HG03139 (cell line): ENCODE measurements around the gene HDGF.

Experiments used
- ATAC-seq: cut with Tn5 transposase; IDR thresholded peaks from one replicate; pipeline ENCODE4 v1.9.1; 2021; ENCODE audit not compliant: unreplicated experiment

The HDGF gene

DNA sequence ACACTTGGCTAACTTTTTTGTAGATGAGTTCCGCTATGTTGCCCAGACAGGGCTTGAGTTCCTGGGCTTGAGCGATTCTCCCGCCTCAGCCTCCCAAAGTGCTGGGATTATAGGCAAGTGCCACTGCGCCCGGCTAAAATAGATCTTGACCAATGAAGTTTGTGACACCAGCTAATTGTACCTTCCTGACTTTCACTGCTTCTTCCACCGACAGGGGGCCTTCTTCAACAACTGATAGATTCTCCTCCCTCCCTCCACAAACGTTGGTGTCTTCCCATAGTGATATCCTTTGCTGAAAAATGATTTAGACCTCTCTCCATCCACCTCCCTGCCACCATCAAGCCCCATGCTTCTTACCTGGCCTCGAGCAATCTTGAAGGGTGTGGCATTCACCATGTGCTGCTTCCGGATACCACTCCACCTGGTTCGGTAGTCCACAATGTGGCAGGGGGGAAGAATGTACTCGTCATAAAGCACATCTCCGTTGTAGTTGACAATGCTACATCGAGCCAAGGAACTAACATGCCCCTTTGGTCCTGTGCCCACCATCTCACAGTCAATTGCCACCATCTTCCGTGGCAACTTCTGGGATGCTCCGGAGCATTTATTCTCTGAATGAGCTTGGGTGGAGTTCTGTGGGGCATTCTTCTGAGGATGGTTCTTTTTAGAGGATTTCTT lies 24.8 kb downstream of the HDGF start:
- no peak for ATAC-seq

GRCh38 chr1:156725683-156726280 lies 25.7 kb downstream of the HDGF start:
- ATAC-seq: peak; percentile 34

DNA sequence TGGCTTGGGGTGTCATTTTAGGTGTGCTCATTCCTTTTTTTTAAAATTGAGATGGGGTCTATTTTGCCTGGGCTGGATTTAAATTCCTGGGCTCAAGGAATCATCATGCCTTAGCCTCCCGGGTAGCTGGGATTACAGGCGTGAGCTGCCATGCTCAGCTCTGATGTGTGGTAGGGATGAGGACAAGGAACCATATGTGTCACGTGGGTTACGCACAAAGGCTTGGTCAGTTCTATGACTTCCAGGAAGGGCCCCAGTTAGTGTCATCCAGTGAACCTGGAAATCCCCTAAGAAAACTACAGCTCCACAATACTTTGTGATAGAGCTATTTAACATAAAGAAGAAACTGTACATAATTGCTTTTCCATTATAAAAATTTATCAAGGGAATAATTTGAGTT lies 29.9 kb downstream of the HDGF start:
- ATAC-seq: no peak

GRCh38 chr1:156721131-156721530 lies 30.3 kb downstream of the HDGF start:
- ATAC-seq: no peak

- no peak for ATAC-seq
These were observed 34.1 kb downstream of the HDGF start for GRCh38 chr1:156717351-156717750.

- ATAC-seq: no peak
These were observed 36.6 kb downstream of the HDGF start for GRCh38 chr1:156714830-156715229.

DNA sequence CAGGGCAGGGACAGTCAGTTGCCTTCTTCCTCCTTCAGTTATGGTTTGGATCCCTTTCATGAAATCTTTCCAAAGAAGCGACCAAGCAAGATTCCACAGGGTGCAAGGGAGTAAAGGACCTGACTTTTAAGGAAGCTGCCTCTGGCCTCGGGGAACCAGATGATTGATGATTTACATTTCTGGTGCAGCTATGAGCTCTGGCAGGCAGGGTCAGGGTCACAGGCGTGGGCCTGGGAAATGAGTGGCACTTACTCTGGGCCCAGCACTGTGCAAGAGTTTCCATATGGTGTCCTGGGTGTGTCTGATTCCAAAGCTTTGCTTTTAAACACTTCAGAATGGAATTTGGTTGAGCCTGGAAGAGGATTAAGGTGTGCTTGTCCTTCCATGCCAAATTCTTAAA lies 38.8 kb downstream of the HDGF start:
- no peak for ATAC-seq

GRCh38 chr1:156711011-156711817 lies 40.3 kb downstream of the HDGF start:
- ATAC-seq: no peak

DNA sequence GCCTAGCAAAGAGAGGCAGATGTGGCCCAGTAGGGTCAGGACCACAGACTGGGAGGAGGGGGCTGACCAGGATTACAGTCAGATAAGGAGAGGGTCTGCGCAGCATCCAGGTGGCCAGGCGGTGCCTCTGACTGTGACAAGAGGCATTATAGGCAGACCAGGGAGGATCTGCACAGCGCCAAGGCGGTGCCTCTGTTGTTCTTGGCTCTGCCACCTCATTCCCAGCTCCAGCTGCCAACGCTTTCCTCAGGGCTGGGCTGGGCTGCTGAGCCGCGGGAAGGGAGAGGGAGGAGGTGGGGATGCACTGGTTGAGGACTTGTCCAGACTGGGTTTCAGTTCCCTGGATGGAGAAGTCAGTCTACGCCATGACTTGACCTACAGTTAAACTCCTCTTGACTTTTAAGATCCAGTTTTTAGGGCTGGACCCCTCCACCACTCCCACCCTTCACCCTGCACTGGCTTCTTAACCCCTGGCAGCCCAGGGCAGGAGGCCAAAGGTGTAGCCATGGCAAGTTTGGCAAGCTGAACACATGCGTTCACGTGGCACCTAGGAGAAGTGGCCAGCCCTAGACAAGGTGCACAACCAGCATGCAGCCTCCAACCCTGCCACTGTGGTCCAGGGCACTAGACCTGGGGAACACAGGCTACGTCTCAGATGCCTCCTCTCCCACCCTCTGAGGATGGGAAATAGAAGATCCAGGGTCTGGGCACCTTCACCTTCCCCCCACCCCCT lies 41.6 kb downstream of the HDGF start:
- no peak for ATAC-seq

DNA sequence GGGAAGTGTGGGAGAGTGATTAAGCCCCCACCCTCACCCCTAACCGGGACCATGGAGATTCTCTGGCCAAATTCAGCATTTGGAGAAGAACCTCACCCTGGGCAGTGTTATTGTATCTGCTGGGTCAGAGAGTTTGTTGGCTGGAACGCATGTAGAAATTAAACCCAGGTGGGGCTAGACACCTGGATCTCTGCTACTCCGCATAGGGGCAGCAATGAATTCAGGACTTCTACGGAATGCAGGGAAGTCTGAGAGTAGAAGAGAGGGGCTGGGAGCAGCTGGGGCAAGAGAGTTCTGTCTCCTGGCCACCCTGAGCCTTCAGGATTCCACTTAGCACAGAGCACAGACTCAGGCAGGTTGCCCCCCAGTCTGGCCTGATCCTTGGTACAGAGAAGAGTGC lies 42.4 kb downstream of the HDGF start:
- no peak for ATAC-seq

DNA sequence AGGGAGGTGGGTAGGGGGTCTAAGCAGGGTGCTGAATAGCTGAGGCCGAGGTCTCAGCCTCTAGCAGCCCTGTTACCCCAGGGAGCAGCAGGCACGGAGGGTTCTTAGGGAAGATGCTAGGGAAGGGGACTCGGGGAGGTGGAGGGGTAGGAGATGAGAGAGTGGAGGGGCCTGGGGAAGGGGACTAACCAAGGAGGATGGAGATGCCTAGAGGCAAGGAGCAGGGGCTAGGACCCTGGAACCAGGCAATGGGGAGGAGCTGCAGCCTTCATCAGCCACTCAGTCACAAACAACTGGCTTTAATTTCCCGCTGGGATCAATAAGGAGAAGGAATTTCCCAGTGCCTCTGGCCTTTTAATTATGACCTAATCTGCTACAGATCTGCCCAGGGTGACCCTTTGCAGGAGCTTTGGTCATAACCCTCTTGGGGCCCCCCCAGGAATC lies 43.2 kb downstream of the HDGF start:
- ATAC-seq: no peak

- ATAC-seq: no peak
These were observed 43.9 kb downstream of the HDGF start for GRCh38 chr1:156707417-156708217.

GRCh38 chr1:156706657-156707416 lies 44.6 kb downstream of the HDGF start:
- no peak for ATAC-seq

DNA sequence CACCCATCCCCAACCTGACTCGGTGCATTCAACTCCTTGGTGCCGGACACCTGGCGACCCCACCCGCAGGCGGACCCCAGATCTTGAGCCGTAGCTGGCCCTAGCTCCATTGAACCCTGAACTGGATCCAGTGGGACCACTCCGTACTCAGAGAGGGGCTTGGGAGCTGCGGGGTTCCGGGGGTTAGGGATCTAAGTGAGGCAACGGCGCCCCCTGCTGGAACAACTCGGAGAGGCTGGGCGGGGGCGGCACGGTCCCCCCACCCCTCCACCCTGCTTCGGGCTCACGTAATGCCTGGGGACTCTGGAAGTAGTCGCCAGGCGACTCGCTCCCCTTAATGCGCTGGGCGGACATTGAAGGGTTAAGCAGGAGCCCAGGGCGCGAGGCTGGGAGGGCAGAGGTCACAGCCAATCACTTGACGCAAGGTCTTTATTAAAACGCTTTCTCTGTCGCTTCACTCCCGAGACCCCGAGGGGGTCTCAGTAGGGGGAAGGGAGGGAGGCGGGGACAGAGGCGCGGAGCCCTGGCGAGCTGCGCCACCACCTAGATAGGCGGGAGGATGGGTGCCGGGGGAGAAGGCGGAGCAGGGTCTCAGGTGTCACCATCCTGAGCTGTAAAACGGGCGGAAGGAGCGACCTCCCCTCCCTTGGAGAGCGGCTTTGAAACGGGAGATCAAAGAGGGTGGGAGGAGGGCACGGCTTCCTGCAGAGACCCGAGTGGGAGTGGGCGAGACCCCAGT lies 45.4 kb downstream of the HDGF start:
- ATAC-seq: no peak

- no peak for ATAC-seq
These were observed 46.1 kb downstream of the HDGF start, which contains the start of gene CRABP2 for GRCh38 chr1:156705321-156705917. CRABP2 (minus strand) TSS chr1:156705583; CDS start chr1:156705446, 137 bp downstream.

DNA sequence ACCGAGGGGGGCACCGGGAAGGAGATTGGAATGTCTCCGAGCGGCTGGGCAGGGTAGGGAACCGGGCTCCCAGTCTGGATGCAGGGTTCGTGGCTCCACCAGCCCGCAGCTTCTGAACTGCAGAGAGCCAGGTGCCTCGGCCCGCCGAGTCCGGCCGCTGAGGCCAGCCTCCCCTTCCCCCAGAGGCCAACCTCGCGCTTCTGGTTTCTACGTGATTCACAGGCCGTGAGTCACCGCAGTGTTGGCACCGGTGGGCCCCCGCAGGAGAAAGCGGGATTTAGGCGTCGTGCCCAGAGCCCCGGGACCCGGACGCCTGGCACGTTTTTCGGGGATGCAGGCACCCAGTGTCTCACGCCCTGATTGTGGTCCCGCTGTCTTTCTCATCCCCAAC lies 46.5 kb downstream of the HDGF start:
- no peak for ATAC-seq

GRCh38 chr1:156704166-156704711 lies 47.2 kb downstream of the HDGF start:
- ATAC-seq: no peak

GRCh38 chr1:156703741-156704140 lies 47.7 kb downstream of the HDGF start:
- no peak for ATAC-seq
